ENCODE measurements around the gene MYO9A.

DNA sequence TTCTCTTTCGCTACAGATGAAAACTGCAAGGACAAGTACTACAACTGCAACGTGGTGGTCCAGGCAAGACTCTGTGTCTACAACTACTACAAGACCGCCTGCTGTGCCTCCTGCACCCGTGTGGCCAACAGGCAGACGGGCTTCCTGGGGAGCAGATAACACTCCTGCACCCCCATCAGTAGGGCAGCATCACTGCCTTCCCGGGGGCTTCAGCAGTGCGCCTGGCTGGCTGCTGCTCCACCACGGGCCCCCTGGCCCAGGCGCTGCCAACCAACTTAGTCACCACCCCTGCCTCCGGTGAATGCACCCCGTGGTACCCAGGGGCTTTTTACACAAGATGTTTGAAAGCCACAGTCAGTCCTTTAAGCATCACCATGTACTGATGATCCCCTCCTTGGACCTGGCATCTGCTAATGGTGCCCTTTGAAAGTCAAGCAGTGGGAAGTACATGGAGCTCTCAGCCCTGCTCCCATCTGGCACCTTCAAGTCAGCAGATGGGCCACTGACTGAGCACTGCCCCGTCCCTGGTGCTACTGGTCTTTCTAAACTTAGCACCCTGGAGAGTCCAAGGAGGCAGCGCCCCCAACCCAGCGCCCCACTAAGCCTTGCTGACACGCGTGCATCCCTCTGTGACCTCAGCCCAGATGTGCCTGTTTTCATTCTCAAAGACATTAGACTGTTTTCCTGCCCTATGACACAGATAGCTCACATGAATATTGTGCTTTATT, 340.6 kb downstream of the MYO9A start:
- TF ChIP-seq, protein P1, sequence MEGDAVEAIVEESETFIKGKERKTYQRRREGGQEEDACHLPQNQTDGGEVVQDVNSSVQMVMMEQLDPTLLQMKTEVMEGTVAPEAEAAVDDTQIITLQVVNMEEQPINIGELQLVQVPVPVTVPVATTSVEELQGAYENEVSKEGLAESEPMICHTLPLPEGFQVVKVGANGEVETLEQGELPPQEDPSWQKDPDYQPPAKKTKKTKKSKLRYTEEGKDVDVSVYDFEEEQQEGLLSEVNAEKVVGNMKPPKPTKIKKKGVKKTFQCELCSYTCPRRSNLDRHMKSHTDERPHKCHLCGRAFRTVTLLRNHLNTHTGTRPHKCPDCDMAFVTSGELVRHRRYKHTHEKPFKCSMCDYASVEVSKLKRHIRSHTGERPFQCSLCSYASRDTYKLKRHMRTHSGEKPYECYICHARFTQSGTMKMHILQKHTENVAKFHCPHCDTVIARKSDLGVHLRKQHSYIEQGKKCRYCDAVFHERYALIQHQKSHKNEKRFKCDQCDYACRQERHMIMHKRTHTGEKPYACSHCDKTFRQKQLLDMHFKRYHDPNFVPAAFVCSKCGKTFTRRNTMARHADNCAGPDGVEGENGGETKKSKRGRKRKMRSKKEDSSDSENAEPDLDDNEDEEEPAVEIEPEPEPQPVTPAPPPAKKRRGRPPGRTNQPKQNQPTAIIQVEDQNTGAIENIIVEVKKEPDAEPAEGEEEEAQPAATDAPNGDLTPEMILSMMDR (IDR thresholded peaks at IDR 0.05), result no peak
- no peak for TF ChIP-seq EZH2phosphoT487 (IDR thresholded peaks at IDR 0.05)
- TF ChIP-seq EZH2 (IDR thresholded peaks at IDR 0.05), result no peak

All from neural progenitor cell (in vitro differentiated cells).